H1 (cell line): Measurements from ENCODE around the gene RAB30.

Experiments used
- CEBPB ChIP-seq: IDR thresholded peaks from 2 replicates; pipeline ENCODE4 v1.6.1; 2012; ENCODE audit warnings: low read depth, low read length
- CHD2 ChIP-seq: IDR thresholded peaks from 2 replicates; pipeline ENCODE4 v1.6.1; 2012; ENCODE audit warnings: low read length, improper control_type of control experiment
- KDM1A ChIP-seq: fragments of 200-600, 300-600 bp; sonication (generic); IDR thresholded peaks from 2 replicates; pipeline ENCODE4 v1.7.1; 2016; ENCODE audit warnings: mild to moderate bottlenecking, low read length, borderline replicate concordance
- POLR2AphosphoS5 ChIP-seq: IDR thresholded peaks from 2 replicates; pipeline ENCODE4 v1.6.1; 2011; ENCODE audit warnings: low read depth, low read length
- RFX5 ChIP-seq: IDR thresholded peaks from 2 replicates; pipeline ENCODE4 v1.6.1; 2011; ENCODE audit warnings: low read depth, low read length, improper control_type of control experiment, borderline replicate concordance
- RXRA ChIP-seq: IDR thresholded peaks from 2 replicates; pipeline ENCODE4 v1.6.1; 2011; ENCODE audit warnings: low read depth, mild to moderate bottlenecking, low read length, moderate library complexity; ENCODE audit not compliant: insufficient read depth
- TAF1 ChIP-seq: IDR thresholded peaks from 2 replicates; pipeline ENCODE4 v1.6.1; 2011; ENCODE audit warnings: mild to moderate bottlenecking, low read depth, low read length
- TF ChIP-seq, protein P1 (sequence below), 3 experiments: IDR thresholded peaks; 1 replicate in 2 of 3; 2 replicates in 1 of 3; pipeline versions ENCODE4 v1.5.1 to v1.6.1; 2011; ENCODE audit warnings: low read length in 3 of 3, mild to moderate bottlenecking in 3 of 3, inconsistent platforms in 2 of 3, low read depth in 1 of 3, moderate library complexity in 1 of 3; ENCODE audit not compliant: insufficient read depth in 1 of 3; ENCODE audit errors: control extremely low read depth in 1 of 3

DNA sequence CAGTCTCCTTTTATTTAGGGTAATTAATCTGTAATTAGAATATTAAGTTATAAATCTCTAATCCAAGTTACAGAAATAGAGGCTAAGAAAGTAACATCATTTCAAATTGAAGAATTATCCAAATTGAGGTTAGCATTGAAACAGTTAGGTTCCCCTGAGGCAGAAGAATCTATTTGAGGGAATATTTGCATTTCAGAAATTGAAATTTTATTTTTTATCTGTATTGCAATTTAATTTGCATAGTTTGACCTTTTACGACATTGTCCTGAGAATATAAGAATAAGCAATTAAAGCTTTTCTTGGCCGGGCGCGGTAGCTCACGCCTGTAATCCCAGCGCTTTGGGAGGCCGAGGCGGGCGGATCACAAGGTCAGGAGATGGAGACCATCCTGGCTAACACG, 142.6 kb downstream of the RAB30 start:
- TF ChIP-seq CHD2: no peak
- no peak for TF ChIP-seq TAF1
- TF ChIP-seq, protein P1, sequence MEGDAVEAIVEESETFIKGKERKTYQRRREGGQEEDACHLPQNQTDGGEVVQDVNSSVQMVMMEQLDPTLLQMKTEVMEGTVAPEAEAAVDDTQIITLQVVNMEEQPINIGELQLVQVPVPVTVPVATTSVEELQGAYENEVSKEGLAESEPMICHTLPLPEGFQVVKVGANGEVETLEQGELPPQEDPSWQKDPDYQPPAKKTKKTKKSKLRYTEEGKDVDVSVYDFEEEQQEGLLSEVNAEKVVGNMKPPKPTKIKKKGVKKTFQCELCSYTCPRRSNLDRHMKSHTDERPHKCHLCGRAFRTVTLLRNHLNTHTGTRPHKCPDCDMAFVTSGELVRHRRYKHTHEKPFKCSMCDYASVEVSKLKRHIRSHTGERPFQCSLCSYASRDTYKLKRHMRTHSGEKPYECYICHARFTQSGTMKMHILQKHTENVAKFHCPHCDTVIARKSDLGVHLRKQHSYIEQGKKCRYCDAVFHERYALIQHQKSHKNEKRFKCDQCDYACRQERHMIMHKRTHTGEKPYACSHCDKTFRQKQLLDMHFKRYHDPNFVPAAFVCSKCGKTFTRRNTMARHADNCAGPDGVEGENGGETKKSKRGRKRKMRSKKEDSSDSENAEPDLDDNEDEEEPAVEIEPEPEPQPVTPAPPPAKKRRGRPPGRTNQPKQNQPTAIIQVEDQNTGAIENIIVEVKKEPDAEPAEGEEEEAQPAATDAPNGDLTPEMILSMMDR (IDR thresholded peaks at IDR 0.05; ENCODE audit: control extremely low read depth in 1 of 3, insufficient read depth in 1 of 3, low read depth in 1 of 3, low read length in 3 of 3): no peak
- no peak for TF ChIP-seq KDM1A
- TF ChIP-seq RXRA: no peak
- no peak for TF ChIP-seq POLR2AphosphoS5
- no peak for TF ChIP-seq CEBPB
- TF ChIP-seq RFX5: no peak
